Urothelium cell line (cell line): ENCODE results near the gene CARMIL1.
"Not testable (repeated sequence)": the region's sequence is repeated elsewhere in the genome, so short reads cannot be mapped to it uniquely, and the experiment has no call there.

ENCODE experiments used
- DNase-seq: peaks from one replicate; pipeline ENCODE4 v3.0.0; 2011; ENCODE audit warnings: low spot score, mixed read lengths
- FAIRE-seq: peaks from 2 replicates; lab custom pipeline; 2011; peaks lifted over from hg19 to GRCh38; lab: Jason Lieb, UNC

Gene CARMIL1

DNA sequence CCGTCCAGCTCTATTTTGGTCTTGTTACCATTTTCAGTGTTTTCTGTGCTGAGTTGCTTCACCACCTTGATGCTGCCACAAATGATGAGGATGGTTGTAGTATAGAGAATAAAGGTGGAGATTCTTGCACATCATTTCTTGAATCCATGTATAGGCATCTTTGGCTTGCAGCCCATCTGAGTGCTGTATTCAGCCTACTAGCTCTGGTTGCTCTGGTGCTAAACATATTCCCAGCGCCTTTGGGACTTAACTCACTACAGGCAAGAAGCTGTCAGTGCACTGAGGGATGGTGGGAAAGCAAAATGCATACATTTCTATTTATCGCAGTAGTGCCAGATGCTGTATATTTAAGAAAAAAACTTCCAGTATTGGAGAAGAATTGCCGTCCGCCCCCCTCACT lies 86.0 kb downstream of the CARMIL1 start:
- FAIRE-seq (no peak), DNase-seq (no peak)

DNA sequence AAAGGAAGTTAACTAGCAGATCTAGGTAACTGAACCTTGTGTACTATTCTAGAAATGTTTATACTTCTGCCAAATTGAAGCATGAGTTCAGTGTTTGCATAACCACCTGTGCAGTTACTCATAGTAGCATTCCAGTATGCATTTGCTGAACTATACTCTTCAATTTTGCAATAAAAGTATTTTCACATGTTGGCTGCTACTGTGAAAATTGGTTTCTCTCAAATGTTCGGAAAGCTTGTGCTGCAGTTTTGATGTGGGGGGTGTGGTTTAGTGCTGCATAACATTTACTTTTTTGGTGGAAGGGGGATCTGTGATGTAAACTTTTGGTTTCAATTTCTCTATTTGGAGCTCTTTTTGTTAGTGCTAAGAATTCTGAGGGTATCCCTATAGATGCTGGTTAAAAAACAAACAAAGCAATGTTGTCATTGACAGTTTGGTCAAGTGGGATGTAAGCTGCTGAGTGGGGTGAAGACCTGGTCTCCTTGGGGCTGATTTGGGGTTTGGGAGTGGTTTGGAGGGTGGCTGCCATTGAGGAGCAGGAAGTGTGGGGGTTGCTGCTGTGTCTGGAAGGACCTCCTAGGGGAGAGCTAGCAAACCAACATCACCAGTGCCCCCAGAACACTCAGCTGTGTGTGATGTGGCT lies 87.8 kb downstream of the CARMIL1 start:
- FAIRE-seq (no peak), DNase-seq (no peak)

DNA sequence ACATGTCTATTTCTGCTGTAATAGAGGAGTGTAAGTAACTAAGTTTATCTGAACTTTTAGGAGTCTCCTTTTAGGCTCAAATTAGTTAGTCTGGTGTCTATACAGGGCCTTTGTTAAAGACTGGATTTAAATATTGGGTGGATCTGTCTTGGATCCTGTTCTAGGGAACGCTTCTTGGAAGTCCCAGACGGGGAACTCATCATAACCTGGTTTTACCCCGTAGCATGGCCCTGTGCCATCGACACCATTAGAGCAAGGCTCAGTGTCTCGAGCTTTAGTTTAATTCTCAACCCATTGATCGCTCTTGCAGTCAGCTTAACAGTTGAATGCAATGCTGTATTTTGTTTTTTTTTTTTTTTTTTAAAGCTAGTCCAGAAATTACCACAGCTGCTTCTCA lies 89.9 kb downstream of the CARMIL1 start:
- DNase-seq (no peak), FAIRE-seq (no peak)

DNA sequence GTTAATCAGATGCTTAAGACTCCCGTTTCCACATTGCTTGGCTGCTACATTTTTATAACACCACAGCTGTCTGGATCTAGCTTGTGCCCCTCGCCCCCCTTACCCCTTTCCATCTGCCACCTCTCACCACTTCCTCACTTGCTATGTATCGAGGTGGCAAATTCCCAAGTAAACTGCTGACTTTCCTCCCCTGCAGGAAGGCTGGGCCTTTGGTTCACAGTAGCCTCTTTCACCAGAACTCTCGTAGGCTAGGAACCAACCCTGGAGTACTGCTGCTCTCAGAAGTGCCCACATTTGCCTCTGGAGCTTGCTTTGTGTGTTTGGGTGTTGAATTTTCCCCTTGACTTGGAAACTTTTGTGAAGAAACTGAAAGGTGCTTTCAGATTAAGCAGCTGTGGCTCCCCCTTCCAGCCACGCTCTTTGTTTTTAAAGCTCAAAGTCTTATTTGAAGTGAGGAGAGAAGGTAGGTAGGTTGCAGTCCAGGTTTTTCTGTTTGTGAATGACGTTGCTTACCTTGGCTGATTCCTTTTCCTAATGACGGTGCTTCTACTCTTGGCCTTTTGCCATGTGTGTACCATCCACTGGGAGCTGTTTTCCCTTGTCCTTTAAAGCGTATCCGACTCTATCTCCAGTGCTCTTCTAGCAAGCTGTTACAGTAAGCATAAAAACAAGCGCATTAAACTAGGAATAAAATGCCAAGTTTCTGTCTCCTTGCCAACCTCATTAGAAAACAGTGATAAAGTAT lies 90.4 kb downstream of the CARMIL1 start:
- FAIRE-seq (no peak), DNase-seq (no peak)

DNA sequence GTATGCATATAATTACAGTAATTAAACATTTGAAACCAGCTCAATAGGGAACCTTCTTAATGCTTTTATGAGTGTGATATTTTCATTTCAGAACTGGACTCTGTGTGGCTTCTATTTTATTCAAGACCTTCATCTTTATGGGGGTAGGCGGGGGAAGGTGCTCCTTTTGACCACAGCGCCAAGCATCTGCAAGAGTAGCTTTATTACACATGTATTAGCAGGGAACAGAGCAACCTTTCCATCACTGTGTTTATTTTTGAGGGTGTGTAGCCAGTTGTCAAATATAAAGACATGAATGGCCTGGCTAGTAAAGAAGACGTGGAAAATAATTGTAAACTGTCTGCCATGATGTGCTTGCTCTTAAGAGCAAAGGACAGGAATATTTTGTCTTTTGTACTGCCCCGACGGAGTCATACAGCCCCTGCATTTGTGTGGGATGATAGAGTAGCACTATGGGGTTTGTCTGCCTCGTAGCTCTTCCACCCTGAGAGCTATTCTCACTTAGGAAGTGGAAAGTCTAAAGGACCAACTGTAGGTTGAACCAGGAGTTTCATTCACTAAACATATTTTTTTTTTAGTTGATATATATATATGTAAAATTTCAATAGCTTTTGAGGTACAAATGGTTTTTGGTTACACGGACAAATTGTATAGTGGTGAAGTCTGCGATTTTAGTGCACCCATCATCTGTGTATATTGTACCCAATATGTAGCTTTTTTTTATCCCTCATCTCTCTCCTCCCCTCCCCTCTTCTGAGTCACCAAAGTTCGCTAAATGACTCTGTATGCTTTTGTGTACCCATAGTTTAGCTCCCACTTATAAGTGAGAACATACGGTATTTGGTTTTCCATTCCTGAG lies 91.2 kb downstream of the CARMIL1 start:
- FAIRE-seq (no peak), DNase-seq (no peak)

DNA sequence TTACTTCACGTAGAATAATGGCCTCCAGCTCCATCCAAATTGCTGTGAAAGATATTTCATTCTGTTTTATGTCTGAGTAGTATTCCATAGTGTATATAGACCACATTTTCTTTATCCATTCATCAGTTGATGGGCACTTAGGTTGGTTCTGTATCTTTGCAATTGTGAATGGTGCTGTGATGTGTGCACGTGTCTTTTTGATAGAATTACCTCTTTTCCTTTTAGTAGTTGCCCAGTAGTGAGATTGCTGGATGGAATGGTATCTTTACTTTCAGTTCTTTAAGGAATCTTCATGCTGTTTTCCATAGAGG lies 91.8 kb downstream of the CARMIL1 start:
- DNase-seq (no peak), FAIRE-seq (no peak)

DNA sequence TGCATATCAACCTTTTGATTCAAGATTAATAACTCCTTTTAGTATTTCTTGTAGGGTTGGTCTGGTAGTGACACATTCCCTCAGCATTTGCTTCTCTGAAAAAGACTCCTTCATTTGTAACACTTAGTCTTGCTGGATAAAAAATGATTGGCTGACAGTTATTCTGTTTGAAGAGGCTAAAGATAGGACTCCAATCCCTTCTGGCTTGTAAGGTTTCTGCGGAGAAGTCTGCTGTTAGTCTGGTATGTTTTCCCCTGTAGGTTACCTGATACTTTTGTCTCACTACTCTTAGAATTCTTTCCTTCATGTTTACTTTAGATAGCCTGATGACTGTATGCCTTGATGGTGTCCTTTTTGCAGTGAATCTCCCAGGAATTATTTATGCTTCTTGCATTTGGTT lies 96.0 kb downstream of the CARMIL1 start:
- FAIRE-seq (no peak), DNase-seq (no peak)

DNA sequence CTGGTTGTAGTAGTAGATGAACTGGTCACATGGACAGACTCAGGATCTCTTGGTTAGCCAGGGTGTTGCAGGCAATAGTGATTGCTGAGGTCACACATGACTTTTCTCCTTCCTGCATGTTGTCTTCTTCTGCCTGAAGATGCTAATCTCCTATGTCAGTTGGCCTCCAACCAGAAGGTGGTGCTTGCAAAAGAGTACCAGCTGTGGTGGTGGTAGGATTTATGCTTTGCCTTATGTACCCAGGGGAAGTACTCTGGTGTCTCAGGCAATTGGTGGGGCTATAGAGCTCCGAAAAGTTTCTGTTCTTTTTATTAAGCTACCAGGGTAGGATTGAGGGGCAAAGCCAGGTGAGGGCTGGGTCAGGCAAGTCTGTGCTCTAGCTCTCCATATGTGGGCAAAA lies 98.5 kb downstream of the CARMIL1 start:
- no peak for FAIRE-seq
- no peak for DNase-seq

DNA sequence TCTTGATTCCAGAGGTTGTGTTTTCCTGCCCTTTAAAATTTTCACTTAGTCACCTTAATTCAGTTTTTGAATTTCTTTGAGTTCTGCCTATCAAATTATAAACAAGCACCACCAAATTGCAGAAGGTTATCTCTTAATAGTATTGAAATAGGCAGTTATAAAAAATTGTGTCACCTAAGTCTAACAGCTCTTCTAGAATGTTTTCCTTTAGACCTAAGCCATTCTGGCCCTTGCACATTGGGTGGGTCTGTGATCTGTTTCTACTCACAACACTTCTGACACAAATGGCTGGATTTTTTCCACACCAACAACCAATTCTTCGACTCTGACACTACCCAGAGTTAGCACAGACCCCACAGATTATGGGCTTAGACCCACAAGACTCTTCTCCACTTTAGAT lies 101.9 kb downstream of the CARMIL1 start:
- FAIRE-seq (no peak), DNase-seq (no peak)

DNA sequence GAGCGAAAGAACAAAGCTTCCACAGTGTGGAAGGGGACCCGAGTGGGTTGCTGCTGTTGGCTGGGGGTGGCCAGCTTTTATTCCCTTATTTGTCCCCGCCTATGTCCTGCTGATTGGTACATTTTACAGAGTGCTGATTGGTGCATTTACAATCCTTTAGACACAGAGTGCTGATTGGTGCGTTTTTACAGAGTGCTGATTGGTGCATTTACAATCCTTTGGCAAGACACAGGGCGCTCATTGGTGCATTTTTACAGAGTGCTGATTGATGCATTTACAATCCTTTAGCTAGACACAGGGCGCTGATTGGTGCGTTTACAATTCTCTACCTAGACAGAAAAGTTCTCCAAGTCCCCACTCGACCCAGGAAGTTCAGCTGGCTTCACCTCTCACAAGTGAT lies 103.3 kb downstream of the CARMIL1 start:
- DNase-seq, FAIRE-seq: not testable (repeated sequence)

DNA sequence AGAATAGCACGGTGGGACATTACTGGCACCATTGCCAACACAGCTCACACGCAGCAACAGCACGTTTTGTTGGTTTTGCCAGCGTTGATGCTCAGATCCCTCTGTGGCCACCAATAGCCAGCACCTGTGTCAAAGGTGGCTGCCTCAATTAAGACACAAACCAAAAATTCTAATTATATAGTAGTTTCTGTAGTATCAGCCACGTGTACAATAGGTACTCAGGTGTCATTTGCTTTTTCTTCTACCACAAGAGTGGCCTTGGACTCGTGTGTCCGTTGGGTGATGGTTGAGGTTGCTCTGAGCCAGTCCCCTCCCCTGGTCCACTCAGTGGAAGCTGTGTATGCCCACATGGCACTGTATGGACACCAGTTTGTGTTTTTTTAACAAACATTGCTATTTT lies 105.1 kb downstream of the CARMIL1 start:
- no peak for FAIRE-seq
- no peak for DNase-seq

DNA sequence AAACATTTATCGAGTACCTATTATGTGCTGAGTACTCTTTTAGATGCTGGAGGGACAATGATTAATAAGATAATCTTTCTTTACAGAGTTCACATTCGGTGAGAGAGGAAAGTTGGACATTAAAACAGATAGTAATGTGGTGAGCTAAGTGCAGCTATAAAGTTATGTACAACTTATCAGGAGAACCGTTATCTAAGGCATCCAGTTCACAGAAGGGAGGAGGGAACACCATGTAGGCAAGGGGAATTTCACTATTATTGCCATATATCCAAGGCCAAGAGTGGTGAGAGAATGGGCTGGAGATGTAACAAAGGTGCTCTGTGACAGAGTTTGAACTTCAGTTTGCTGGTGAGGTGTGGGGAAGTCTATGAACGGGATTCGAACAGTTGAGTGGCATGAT lies 105.8 kb downstream of the CARMIL1 start:
- FAIRE-seq: no peak
- DNase-seq: no peak

DNA sequence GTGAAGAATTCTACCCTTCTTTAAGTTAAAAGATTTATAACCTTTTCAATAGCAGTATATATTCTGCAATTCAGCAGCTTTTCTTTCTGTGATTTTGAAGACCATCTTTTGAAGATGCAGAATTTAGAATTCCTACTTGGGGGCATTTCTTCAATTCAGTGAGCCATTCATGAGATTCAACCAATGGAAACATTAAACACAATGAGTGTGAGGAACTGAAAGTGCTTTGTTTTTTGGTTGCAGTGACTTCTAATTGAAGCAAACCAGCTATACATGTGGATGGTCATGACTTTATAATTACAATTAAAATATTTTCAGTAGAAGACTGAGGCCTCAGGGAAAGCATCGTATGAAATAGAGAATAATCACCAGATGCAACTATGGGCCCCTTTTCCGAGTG lies 108.3 kb downstream of the CARMIL1 start:
- no peak for DNase-seq
- FAIRE-seq: no peak

DNA sequence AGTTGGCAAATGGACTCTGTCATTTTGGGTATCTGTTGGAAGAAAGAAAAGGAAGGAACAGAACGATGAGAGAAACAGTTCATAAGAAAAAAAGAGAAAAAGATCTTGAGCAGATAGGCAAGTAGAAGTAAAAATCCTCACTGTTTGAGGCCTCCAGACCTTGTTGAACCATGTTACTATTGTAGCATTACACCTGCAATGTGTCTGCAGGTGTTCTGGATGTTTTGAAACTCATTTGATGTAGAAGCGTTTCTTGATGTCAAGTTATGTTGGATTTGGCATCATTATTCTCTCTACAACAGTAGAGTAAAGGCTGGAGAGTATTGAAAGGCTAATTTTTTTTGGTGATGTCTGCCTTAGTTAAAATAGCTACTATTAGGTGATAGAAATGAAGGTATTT lies 108.7 kb downstream of the CARMIL1 start:
- FAIRE-seq: no peak

DNA sequence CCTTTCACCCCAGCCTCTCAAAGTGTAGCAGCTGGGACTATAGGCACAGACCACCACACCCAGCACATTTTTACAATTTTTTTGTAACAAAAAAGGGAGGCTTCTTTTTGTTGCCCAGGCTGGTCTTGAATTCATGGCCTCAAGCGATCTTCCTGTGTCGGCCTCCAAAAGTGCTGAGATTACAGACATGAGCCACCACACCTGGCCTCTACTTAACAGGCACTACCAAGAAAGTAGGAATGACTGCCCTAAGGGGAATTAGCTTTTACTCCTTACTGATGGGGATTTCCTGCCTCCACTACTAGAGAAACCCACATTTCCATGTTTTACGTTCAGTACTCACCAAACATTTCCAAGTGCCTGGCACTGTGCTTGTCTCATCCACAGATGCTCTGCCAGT lies 109.6 kb downstream of the CARMIL1 start:
- DNase-seq: no peak
- FAIRE-seq: no peak

More for the DNA sequence above, 108.7 kb downstream of the CARMIL1 start:
- no peak for DNase-seq

DNA sequence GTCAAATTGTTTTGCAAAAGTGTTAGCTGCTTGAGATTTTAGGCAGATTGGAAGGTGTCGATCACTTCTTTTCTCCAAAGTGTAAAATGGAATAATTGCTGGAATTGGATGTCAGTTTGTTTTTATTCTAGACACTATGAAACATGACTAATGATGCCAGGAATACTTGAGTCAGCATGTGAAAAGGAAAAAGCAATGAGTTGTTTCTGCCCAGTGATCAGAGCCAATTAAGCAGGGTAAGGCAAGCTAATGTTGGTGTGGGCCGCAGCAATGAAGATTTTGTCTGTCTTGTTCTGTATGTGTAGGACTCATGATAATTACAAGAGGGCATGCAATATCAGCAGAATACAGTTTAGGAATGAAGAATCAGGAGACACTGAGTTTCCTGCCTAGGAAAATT lies 110.3 kb downstream of the CARMIL1 start:
- no peak for DNase-seq
- no peak for FAIRE-seq

DNA sequence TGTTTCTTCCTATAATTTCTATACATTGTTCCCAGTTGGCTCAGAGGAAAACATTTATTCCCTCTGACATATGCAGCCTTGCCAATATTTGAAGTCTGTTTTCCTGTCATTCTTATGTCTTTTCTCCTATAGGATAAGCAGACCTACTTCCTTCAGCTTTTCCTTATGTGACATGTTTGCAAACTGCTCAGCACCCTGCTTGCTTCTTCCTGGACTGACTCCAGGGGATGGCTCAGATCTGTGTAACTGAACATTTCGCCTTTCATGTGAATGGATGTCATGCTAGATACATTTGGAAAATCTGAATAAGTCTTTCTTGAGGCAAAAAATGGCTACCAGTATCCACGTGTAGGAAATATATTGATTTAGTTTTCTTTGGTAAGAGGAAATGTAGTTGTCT lies 113.2 kb downstream of the CARMIL1 start:
- FAIRE-seq: no peak
- no peak for DNase-seq

DNA sequence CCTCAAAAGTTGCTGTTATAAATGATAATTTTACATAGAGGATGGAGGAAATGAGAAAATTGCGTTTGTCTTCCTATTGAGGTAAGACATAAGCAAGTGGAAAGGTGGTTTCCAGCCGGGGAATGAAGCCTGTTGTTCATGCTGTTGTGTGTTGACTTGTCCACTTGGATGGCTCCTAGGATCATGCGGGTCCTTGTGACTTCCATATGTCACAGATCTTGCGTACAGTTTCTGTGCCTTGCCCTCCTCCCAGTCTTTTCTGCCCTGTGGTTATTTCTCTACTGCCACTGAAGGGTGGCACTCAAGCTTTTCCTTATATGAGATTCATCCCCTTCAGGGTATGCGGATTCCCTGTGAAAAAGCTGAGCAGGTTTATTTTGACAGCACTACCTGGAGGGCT lies 116.6 kb downstream of the CARMIL1 start:
- no peak for DNase-seq
- no peak for FAIRE-seq

DNA sequence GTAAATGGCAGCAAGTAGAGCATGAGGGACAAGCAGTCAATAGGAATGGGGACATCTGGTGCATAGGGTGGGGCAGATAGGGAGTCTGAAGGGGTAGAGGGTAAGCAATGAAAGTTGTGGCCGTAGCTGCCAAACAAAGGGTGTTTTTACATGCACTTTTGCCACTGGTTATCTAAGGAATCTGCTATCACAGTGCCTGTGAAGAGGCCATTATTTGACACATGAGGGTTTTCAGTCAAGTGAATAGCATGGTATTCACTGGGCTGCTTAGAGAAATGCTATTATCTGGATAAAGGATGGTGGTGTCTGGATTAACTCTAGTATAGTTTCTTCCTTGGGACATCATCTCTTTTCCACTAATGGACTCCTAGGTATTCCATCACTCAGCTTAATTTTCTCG lies 118.2 kb downstream of the CARMIL1 start:
- DNase-seq (no peak), FAIRE-seq (no peak)

DNA sequence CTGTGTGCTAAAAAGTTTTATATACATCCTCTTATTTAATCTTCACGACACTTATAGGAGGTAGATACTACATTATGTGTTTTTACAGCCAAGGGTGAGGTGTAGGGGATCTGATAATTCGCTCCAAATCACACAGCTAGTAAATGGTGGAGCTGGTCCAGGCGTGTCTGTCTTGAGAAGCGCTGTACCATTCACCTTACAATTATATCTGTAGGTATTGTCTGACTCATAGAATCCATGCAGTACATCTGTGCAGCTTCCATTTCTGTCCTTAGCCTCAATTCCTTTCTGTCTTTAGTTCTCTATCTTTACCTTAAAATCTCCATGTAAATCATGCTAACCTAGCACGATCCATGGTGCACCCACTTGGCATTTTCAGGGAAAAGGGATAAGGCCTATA lies 120.7 kb downstream of the CARMIL1 start:
- FAIRE-seq (no peak), DNase-seq (no peak)

DNA sequence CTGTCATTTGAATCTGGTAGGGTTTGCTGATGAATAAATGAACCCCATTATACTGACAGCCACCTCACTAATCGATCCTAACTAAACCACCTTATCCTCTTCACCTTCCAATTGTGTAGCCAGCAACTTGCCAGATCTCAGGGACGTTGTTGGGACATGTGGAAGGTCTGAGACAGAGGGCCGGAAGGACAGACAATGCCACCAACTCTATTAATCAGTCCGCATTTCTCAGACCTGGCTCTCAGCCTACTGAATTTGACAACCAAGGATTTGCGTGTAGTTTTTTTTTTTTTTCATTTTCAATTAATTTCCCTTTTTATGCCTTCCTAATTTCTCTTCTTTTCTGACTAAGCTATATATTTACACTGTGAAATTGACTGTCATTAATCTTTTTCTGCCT lies 122.5 kb downstream of the CARMIL1 start:
- DNase-seq (no peak), FAIRE-seq (no peak)

DNA sequence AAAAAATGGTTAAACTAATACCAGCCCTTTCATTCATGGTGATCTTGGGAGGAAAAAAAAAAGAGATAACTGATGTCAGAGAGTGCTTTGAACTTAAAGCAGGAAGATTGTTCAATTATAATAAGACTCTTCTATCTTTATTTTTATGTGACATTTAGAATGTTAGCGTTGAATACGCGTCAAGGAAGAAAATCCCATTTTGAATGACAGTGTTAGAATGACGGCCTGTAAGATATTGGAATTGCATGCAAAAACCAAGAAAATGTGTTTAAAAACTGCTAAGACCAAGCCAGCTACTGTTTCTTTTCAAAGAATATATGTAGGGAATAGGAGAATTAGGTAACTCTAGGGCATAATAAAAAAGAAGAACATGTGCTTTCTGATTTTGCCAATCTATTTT lies 123.0 kb downstream of the CARMIL1 start:
- FAIRE-seq (no peak), DNase-seq (no peak)
